ENCODE measurements around the gene GBP6.
A peak's percentile ranks its signal among the peaks of the same experiment; 100 is the strongest.

GBP6 gene

GRCh38 chr1:89361681-89362080, 2.2 kb upstream of the GBP6 start:
- ATAC-seq (ENCODE audit: insufficient read depth, low read depth) (no peak), DNase-seq (no peak)
- Histone ChIP-seq H3K4me3 (ENCODE audit: low read depth in 1 of 2, low read length in 2 of 2) (no peak overlapping the region), H3K36me3 (ENCODE audit: insufficient read depth, low read length) (no peaks in the 10 kb centered on the region), H3K27me3 (ENCODE audit: insufficient read depth, low read length, poor library complexity) (no peaks in the 10 kb centered on the region), H3K79me2 (ENCODE audit: insufficient read depth, low read length) (no peaks in the 10 kb centered on the region), H3K27ac (ENCODE audit: low read length) (no peak overlapping the region), H3K9ac (ENCODE audit: low read depth, low read length) (no peak overlapping the region), H3K4me1 (ENCODE audit: insufficient read depth, low read length) (peaks cover 21% of the 10 kb centered on the region), H3K9me3 (ENCODE audit: insufficient read depth, low read length, severe bottlenecking) (no peaks in the 10 kb centered on the region), H2AFZ (ENCODE audit: low read depth, low read length) (no peak overlapping the region), H4K20me1 (ENCODE audit: insufficient read depth, low read length) (no peaks in the 10 kb centered on the region), H3K4me2 (ENCODE audit: insufficient read depth, low read length) (no peak overlapping the region)
- TF ChIP-seq CTCF (IDR thresholded peaks at IDR 0.05; ENCODE audit: borderline replicate concordance, extremely low read depth, low read length, poor library complexity, severe bottlenecking) (no peak), EZH2 (IDR thresholded peaks at IDR 0.05; ENCODE audit: borderline replicate concordance, low read depth, low read length, severe bottlenecking) (no peak)

- Histone ChIP-seq H3K36me3 (ENCODE audit: insufficient read depth, low read length) (no peaks in the 10 kb centered on the region), H3K9me3 (ENCODE audit: insufficient read depth, low read length, severe bottlenecking) (no peaks in the 10 kb centered on the region), H3K4me1 (ENCODE audit: insufficient read depth, low read length) (peaks cover 12% of the 10 kb centered on the region), H3K4me3 (ENCODE audit: low read depth in 1 of 2, low read length in 2 of 2) (no peak overlapping the region), H3K4me2 (ENCODE audit: insufficient read depth, low read length) (no peak overlapping the region), H2AFZ (ENCODE audit: low read depth, low read length) (no peak overlapping the region), H3K9ac (ENCODE audit: low read depth, low read length) (no peak overlapping the region), H3K79me2 (ENCODE audit: insufficient read depth, low read length) (no peaks in the 10 kb centered on the region), H3K27ac (ENCODE audit: low read length) (no peak overlapping the region), H4K20me1 (ENCODE audit: insufficient read depth, low read length) (no peaks in the 10 kb centered on the region), H3K27me3 (ENCODE audit: insufficient read depth, low read length, poor library complexity) (no peaks in the 10 kb centered on the region)
- no peak for DNase-seq
- ATAC-seq (ENCODE audit: insufficient read depth, low read depth): 0 out of 3 replicates have a peak, but pooled peaks have one; percentile 14
- no peak for TF ChIP-seq EZH2 (IDR thresholded peaks at IDR 0.05; ENCODE audit: borderline replicate concordance, low read depth, low read length, severe bottlenecking)
- no peak for TF ChIP-seq CTCF (IDR thresholded peaks at IDR 0.05; ENCODE audit: borderline replicate concordance, extremely low read depth, low read length, poor library complexity, severe bottlenecking)
These were observed 663 bp upstream of the GBP6 start for GRCh38 chr1:89363196-89363595.

GRCh38 chr1:89364954-89365550, 1.2 kb downstream of the GBP6 start:
- H3K36me3 ChIP-seq (ENCODE audit: insufficient read depth, low read length): no peaks in the 10 kb centered on the region
- no peaks in the 10 kb centered on the region for H3K79me2 ChIP-seq (ENCODE audit: insufficient read depth, low read length)
- H3K9me3 ChIP-seq (ENCODE audit: insufficient read depth, low read length, severe bottlenecking): no peaks in the 10 kb centered on the region
- no peak overlapping the region for H3K27ac ChIP-seq (ENCODE audit: low read length)
- H4K20me1 ChIP-seq (ENCODE audit: insufficient read depth, low read length): no peaks in the 10 kb centered on the region
- H3K4me2 ChIP-seq (ENCODE audit: insufficient read depth, low read length): no peak overlapping the region
- H3K4me1 ChIP-seq (ENCODE audit: insufficient read depth, low read length): peaks cover 6% of the 10 kb centered on the region; the same call in 1 of the 2 replicates
- no peak overlapping the region for H3K9ac ChIP-seq (ENCODE audit: low read depth, low read length)
- H3K4me3 ChIP-seq (ENCODE audit: low read depth in 1 of 2, low read length in 2 of 2): no peak overlapping the region
- no peak overlapping the region for H2AFZ ChIP-seq (ENCODE audit: low read depth, low read length)
- no peak for DNase-seq
- no peaks in the 10 kb centered on the region for H3K27me3 ChIP-seq (ENCODE audit: insufficient read depth, low read length, poor library complexity)
- peak; percentile 49 for ATAC-seq (ENCODE audit: insufficient read depth, low read depth)
- TF ChIP-seq EZH2 (IDR thresholded peaks at IDR 0.05; ENCODE audit: borderline replicate concordance, low read depth, low read length, severe bottlenecking): no peak
- no peak for TF ChIP-seq CTCF (IDR thresholded peaks at IDR 0.05; ENCODE audit: borderline replicate concordance, extremely low read depth, low read length, poor library complexity, severe bottlenecking)
